NCI-H748 (cell line): ENCODE data around the gene BTBD18.
"Not testable (repeated sequence)": the region's sequence is repeated elsewhere in the genome, so short reads cannot be mapped to it uniquely, and the experiment has no call there.

Source experiments
- DNase-seq: peaks from one replicate; lab custom pipeline; 2025; ENCODE audit not compliant: unreplicated experiment; lab: John Stamatoyannopoulos, UW

Gene BTBD18

GRCh38 chr11:57735619-57736298 is 15.9 kb downstream of the BTBD18 start:
- DNase-seq = no peak

GRCh38 chr11:57732661-57733060 is 19.0 kb downstream of the BTBD18 start:
- DNase-seq = no peak

- DNase-seq = no peak
Observed at GRCh38 chr11:57729479-57729878, 22.1 kb downstream of the BTBD18 start.

- DNase-seq = no peak
Observed at GRCh38 chr11:57728829-57729228, 22.8 kb downstream of the BTBD18 start.

GRCh38 chr11:57727185-57727584 is 24.4 kb downstream of the BTBD18 start:
- DNase-seq = no peak

- DNase-seq = not testable (repeated sequence)
Observed at GRCh38 chr11:57716726-57717125, 34.9 kb downstream of the BTBD18 start.

GRCh38 chr11:57713835-57714234 is 37.8 kb downstream of the BTBD18 start:
- no peak for DNase-seq

GRCh38 chr11:57712256-57713150 is 39.1 kb downstream of the BTBD18 start, which contains the start of gene TMX2:
Gene TMX2 (plus strand): TSS chr11:57712593. CDS start chr11:57712619, 26 bp downstream.
- DNase-seq = peak; percentile 99

- DNase-seq = peak; percentile 98
Observed at GRCh38 chr11:57711414-57712255, 40.0 kb downstream of the BTBD18 start, which contains the start of gene MED19. Gene MED19 (minus strand): TSS chr11:57712215. CDS start chr11:57712179, 36 bp downstream.

GRCh38 chr11:57709802-57710367 is 41.7 kb downstream of the BTBD18 start:
- no peak for DNase-seq

GRCh38 chr11:57705432-57705831 is 46.2 kb downstream of the BTBD18 start:
- not testable (repeated sequence) for DNase-seq

GRCh38 chr11:57704932-57705331 is 46.7 kb downstream of the BTBD18 start:
- no peak for DNase-seq

GRCh38 chr11:57703341-57703740 is 48.3 kb downstream of the BTBD18 start:
- no peak for DNase-seq

GRCh38 chr11:57700425-57700824 is 51.2 kb downstream of the BTBD18 start:
- no peak for DNase-seq

GRCh38 chr11:57699813-57700212 is 51.8 kb downstream of the BTBD18 start:
- no peak for DNase-seq

- DNase-seq = no peak
Observed at GRCh38 chr11:57698843-57699365, 52.7 kb downstream of the BTBD18 start.
